OCI-M2 (cell line): ENCODE results near the gene GYG2.
"Not testable (repeated sequence)": the region's sequence is repeated elsewhere in the genome, so short reads cannot be mapped to it uniquely, and the experiment has no call there.

Experiments
- DNase-seq: peaks from one replicate; lab custom pipeline; 2025; ENCODE audit not compliant: unreplicated experiment; lab: John Stamatoyannopoulos, UW

Gene GYG2

DNA sequence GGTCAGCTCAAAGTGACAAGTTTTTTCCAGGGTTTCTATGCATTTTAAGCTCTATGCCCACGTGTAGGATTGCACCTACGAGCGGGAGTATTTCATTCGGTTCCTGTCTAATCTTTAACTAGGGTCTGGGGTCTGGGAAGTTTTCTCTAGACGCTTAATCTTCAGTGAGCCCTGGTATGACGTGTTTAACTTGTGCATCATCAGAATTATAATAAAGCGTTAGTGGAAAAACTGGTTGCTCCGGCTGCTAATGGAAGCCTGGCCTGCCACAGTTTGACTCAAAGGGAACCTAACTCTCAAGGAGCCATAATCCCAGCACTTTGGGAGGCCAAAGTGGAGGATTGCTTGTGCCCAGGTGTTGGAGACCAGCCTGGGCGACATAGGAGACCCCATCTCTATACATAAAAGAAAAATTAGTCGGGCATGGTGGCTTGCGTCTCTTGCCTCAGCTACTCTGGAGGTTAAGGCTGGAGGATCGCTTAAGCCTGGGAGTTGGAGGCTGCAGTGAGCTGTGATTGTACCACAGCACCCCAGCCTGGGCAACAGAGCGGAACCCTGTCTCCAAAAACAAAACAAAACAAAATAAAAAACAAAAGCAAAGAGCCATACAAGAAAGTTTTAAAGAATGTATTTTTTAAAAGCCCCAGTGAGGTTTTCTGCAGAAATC lies 70.2 kb downstream of the GYG2 start:
- DNase-seq: no peak

DNA sequence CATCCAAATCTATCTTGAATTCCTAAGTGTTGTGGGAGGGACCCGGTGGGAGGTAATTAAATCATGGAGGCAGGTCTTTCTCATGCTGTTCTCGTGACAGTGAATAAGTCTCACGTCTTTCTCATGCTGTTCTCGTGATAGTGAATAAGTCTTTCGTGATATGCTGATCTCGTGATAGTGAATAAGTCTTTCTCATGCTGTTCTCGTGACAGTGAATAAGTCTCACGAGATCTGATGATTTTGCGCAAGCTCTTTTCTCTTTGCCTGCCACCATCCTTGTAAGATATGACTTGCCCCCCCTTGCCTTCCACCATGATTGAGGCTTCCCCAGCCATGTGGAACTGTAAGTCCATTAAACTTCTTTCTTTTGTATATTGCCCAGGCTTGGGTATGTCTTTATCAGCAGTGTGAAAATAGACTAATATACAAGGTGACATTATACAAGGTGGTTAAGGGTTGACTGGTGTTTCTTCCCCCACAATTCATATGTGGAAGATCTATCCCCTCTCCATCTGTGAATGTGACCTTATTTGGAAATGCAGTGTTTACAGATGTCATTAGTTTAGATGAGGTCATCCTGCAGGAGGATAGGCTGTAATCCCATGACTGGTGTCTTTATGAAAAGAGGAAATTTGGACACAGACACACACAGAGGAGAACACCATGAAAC lies 72.8 kb downstream of the GYG2 start:
- no peak for DNase-seq

DNA sequence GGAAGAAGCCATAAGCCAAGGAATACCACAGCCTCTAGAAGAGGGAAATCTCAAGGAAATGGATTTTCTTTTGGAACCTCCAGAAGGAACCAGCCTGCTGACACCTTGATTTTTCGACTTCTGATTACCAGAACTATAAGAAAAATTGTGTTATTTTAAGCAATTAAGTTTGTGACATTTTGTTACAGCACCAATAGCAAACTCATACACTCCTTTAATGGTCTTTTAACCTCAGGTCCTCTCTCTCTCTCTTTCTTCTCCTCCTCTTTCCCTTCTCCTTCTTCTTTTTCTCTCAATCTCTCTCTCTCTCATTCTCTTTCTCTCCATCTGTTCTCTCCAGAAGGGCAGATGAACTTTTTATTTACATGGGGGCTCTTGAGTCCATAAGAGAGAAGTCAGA lies 74.1 kb downstream of the GYG2 start:
- DNase-seq: no peak

DNA sequence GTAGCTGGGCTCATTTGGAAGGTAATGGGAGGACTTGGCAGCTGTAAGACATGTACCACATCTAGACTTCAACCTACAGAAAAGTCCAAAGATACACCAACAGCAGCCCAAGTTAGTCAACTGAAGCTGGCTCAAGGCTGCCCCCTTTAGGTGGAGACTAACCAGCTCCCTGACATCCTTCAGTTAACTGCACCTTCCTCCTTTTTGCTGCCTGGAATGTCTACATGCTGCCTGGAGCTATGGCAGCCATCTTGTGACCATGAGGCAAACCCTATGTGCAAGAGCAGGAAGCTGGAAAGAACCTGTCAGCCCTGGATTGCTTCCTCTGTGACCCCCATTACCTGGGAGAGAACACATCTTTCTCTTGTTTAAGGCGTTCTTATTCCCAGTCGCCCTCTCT lies 74.6 kb downstream of the GYG2 start:
- DNase-seq: no peak

DNA sequence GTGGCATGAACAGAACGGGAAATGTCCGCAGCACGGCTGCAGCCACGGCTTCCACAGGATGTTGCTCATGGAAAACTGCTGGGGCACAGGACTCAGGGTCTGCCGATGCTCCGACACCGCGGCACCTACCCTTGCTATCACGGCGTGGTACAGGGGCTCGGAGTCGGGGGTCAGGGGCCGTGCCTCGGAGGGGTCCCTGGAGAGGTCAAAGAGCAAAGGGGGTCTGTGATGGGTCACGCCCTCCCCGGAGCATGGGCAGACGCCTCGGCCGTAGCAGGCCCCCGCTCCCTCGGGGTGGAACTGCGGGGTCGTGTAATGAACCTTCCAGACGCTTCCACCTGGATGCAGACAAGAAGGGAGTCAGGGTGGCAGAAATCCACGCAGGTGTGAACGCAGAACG lies 78.6 kb downstream of the GYG2 start:
- DNase-seq: no peak

DNA sequence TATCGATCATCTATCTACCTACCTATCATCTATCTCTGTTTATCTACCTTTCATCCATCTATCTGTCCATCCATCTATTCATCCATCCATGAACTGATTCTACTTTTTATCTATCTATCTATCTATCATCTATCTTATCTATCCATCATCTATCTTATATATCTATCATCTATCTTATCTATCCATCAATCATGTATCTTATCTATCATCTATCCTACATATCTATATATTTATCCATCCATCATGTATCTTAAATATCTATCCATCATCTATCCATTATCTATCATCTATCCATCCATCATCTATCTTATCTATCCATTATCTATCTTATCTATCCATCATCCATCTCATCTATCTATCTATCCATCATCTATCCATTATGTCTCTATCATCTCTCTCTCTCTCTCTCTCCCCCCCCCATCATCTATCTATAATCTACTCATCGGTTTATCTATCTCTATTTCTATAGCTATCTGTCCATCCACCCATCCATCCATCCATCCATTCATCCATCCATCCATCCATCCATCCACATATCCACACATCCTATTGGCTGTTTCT lies 79.5 kb downstream of the GYG2 start:
- DNase-seq: no peak

DNA sequence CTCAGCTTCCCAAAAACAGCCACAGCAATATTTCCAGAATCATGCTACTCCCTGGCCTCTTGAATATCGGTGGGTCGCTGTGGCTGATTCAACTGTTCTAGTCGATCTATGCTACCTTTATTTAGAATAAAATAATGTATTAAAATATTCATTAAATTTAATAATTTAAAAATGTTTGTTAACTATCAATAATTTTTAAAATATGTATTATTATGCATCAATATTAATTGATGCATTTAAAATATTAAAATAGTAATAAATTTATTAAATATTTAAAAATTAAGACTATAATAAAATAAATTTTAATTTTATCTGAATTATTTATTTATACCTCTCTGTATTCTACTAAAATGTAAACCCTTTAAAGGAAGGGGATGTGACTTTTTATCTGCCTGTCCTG lies 81.4 kb downstream of the GYG2 start:
- DNase-seq: no peak

DNA sequence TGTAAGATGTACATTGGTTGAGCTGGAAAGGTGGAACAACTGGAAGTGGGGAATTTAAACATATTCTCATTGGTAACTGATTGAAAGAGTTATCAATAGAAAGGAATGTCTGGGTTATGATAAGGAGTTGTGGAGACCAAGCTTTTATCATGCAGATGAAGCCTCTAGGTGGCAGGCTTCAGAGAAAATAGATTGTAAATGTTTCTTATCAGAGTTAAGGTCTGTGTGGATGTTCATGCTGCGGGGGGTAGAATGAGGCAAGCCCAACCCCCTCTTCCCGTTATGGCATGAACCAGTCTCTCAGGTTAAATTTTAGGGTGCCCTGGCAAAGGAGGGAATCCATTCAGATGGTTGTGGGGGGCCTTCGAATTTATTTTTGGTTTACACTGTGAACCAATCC lies 84.4 kb downstream of the GYG2 start:
- no peak for DNase-seq

DNA sequence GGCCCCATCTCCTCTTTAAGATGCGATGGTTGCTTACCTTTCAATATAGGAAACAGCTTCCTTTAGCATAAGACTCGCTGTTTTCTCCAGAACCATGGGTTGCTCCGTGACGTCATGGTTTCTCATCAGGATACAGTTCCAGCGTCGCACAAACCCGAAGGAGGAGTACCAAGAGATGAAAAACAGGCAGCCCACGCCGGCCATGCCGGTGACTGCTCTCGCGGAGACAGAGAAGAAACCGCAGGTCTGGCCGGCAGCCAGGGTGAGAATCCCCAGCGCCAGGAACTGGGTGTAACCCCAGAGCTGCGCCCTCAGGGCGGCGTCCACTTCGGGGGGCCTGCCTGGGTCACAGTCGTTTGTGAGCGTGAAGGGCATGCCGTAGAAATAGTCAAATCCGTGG lies 89.0 kb downstream of the GYG2 start:
- no peak for DNase-seq

DNA sequence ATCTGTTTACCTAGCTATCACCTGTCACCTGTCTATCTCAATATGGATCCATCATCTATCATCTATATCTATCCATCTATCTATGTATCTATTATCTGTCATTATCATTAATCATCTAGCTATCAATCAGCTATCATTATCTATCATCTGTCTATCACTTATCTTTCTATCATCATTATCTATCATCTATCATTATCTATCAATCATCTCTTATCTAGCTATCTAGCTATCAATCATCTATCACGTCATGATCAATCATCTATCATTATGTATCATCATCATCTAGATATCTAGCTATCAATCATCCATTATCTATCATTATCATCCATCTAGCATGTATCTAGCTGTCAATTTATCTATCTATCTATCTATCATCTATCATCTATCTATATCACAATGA lies 92.5 kb downstream of the GYG2 start:
- DNase-seq: no peak

DNA sequence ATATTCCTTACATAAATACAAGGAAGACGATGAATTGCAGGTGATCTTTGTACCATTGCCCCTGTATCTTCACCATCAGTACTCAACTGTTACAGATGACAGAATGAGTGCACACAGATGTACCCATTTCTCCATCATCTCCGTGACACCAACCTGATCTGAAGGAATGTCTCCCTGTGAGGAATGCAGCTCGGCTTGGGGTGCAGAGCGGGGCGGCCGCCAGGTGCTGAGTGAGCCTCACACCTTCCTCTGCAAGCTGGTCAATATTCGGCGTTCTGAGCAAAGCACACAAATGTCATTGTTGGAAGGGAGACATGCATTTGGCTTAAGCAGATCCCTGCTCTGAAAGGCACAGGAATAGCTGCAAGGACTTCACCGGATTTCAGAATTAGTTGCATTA lies 93.0 kb downstream of the GYG2 start:
- DNase-seq: no peak

DNA sequence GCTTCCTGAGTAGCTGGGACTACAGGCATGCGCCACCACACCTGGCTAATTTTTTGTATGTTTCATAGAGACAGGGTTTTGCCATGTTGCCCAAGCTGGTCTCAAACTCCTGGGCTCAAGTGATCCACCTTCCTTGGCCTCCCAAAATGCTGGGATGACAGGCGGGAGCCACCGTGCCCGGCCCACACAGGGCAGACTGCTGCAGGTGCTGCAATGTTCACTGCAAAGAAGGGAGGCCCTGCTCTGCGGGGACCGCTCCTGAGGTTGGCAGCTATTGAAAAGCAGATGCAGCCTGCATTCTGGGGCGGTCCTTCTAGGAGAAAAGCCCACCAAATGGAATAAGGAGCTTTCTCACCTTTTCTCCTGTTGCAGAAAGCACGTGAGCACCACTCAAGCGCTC lies 95.4 kb downstream of the GYG2 start:
- DNase-seq: no peak

DNA sequence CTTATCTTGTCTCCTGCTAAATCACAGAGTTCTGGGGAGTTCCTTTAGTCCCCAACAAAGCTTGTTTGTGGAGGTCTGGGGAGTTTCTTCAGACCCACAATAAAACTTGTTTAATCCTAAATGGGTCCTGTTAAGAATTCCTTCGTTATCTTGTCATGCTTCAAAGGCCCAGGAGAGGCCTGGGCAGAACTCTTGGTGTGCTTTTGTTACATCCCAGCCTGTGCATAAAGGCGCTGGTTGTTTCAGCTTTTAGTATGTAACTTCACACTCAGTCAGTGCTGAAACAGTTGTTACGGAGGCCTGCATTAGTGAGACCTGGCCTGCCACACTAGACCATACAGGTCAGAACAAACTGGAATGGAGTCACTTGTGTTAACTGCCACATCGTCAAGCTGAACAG lies 97.5 kb downstream of the GYG2 start:
- DNase-seq: not testable (repeated sequence)

DNA sequence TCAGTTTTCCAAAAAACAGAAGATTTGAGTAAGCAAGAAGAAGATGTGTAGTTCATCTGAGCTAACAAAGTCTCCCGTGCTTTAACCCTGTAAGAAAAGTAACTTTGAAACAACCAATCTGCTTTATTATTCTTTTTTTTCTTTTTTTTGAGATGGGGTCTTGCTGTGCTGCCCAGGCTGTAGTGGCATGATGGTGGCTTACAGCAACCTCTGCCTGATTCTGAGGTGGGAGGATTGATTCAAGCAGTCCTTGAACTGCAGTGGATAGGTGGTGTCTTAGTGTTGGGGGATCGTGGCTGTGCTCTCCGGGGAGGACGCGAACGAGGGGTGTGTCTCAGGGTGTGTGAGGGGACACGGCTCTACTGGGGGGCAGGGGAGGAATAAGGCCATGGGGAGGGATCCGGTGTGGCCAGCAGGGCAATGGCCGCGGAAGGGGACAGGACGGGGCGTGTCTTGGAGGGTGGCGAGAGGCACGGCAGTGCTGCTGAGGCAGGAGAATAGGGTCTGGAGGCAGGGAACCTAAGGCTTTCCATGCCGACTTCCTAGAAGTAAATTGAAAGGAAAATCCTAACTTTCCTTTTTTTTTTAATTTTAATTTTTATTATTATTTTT lies 98.0 kb downstream of the GYG2 start:
- DNase-seq: no peak

DNA sequence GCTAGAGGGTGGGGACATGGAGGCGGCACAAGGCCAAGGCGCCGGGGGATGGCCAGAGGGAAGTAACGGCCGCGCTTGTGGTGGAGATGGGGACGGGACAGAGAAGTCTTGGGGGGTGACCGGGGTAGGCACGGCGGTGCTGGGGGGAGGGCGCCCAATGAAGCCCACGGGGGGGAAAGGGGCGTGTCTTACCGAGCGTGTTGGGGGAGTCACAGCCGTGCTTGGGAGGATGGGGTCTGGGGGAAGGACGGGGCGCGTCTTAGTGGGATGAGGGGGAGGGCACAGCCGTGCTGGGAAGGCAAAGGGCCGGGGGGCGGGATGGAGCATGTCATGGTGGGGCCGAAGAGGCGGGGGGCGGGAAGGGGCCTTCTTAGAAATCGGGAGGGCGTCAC lies 99.5 kb downstream of the GYG2 start:
- DNase-seq: no peak

DNA sequence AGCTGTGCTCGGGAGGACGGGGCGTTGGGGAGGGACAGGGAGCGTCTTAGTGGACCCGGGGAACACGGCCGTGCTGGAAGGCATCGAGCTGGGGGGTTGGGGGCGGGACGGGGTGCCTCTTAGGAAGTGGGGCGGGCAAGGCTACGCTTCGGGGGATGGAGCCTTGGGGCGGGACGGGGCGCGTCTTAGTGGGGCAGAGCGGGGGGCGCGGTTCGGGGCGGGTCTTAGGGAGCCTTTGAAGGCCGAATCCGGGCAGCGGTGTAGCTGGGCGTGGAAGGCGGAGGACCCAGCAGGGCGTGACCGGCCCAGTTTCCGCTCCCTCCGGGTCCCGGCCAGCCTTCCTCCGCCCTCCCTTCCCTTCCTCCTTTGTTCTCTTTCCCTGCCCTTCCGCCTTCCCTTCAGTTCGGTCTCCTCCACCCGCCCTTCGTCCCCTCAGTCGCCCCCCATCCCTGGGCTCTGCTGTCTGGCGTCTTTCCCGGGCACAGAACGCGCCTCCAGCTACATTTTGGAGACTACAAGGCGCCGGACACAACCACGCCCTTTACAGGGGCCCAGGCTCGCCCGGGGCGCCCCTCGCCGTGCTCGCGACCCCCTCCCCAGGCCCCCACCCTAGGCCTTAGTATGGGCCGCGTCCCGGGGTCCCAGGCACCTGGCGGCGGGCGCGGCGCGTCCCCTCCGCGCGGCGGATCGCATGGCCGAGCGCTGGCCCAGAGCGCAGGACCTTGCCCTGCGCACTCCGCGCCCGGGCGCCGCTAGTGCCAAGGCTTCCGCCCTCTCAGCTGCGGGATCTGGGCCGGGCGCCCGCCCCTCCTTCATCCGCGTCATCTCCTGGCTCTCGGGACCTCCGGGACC lies 100.1 kb downstream of the GYG2 start, which contains the start of gene ARSD:
Gene ARSD, minus strand, starts transcription at position 757 of the 852 bp plus-strand sequence. Its CDS starts 64 bp downstream, at position 693.
- no peak for DNase-seq

DNA sequence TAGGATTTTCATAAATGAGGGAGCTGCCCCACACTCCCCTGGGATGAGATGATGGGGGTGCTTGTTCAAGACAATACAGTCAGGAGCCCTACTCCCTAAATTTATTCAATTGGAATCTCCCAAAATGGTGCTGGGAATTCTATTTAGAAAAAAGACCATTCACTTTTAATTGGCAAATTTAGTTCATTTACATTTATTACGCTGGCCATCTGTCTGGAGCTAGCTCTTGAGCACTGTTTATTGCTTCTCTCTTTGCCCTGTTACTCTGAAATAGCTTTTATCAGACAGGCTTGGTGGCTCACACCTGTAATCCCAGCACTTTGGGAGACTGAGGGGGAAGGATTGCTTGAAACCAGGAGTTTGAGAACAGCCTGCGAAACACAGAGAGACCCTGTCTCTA lies 102.4 kb downstream of the GYG2 start:
- DNase-seq: no peak

DNA sequence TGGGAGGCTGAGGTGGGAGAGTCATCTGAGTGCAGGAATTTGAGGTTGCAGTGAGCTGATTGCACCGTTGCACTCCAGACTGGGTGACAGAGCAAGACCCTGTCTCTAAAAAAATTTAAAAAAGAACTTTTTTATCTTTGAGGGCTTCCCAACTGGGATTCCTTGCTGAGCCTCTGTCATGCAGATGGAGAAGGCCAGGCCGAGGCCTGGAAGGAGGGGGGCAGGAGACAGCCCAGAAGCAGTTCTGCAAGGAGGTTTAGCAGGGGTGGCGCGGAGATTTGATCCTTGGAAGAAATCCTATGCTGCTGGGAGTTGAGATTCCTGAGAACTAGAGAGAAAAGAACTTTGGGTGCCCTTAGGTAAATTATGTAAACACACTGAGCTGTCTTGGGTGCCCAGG lies 102.9 kb downstream of the GYG2 start:
- no peak for DNase-seq
